Measurements from ENCODE around the gene RSL1D1.
"Not testable (repeated sequence)": the region's sequence is repeated elsewhere in the genome, so short reads cannot be mapped to it uniquely, and the experiment has no call there.

The RSL1D1 gene

GRCh38 chr16:11844499-11844898 lies 6.8 kb downstream of the RSL1D1 start:
- DNase-seq (ENCODE audit: low read depth, low spot score) = no peak

- no peak for DNase-seq (ENCODE audit: low read depth, low spot score)
Measured at GRCh38 chr16:11843861-11844260, 7.5 kb downstream of the RSL1D1 start.

GRCh38 chr16:11843206-11843605 lies 8.1 kb downstream of the RSL1D1 start:
- no peak for DNase-seq (ENCODE audit: low read depth, low spot score)

- no peak for DNase-seq (ENCODE audit: low read depth, low spot score)
Measured at GRCh38 chr16:11841026-11841425, 10.3 kb downstream of the RSL1D1 start.

GRCh38 chr16:11836650-11837244 lies 14.6 kb downstream of the RSL1D1 start:
- peak; percentile 45 for DNase-seq (ENCODE audit: low read depth, low spot score)

- no peak for DNase-seq (ENCODE audit: low read depth, low spot score)
Measured at GRCh38 chr16:11835891-11836649, 15.3 kb downstream of the RSL1D1 start.

- DNase-seq (ENCODE audit: low read depth, low spot score) = no peak
Measured at GRCh38 chr16:11835309-11835708, 16.0 kb downstream of the RSL1D1 start.

DNA sequence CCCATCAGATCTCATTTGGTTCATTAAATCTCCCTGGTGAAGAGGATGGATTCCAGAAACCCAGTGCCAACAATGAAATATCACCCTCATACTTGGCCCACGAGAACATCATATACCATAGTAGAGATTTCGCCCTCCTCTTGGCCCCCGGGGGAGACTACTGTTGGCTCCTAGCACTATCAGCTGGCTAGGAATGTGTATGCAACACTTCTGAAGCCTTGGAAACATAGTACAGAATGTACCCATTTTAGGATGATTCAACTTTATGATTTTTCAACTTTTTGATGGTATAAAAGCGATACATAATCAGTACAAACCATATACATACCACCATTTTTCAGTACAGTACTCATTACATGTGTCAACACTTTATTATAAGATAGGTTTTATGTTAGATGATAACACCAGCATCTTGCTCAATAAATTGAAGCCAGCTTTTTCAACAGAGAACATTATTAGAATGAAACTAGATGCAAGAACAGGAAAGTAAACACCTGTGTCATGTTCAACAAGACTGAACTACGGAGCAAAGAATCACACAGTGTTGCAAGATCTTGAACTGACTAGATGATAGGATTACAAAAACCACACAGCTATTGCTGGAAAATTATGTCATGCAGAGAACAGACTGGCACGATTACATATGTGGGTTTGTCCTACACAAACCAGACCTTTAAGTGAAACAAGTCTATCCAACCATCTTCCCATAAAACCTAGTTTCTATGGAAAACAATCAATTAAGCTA lies 17.2 kb downstream of the RSL1D1 start:
- DNase-seq (ENCODE audit: low read depth, low spot score) = peak; percentile 39

- no peak for DNase-seq (ENCODE audit: low read depth, low spot score)
Measured at GRCh38 chr16:11828696-11829095, 22.6 kb downstream of the RSL1D1 start.

DNA sequence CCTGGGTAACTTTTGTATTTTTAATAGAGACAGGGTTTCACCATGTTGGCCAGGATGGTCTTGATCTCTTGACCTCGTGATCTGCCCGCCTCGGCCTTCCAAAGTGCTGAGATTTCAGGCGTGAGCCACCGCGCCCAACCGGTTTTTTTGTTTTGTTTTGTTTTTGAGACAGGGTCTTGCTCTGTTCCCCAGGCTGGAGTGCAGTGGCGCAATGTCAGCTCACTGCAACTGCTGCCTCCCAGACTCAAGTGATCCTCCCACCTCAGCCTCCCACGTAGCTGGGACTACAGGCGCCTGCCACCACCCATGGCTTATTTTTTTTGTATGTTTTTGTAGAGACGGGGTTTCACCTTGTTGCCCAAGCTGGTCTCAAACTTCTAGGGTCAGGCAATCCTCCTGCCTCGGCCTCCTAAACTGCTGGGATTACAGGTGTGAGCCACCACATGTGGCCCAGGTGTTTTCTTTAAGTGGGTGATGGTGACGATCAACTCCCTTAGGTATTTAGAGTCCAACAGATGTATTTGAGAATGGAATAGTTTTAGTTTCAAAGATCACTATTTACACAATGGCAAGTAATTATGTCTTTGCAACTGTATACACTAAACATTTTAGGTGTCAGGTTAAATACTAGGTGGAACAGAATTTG lies 25.7 kb downstream of the RSL1D1 start:
- not testable (repeated sequence) for DNase-seq (ENCODE audit: low read depth, low spot score)

GRCh38 chr16:11824362-11824761 lies 27.0 kb downstream of the RSL1D1 start:
- DNase-seq (ENCODE audit: low read depth, low spot score) = no peak

DNA sequence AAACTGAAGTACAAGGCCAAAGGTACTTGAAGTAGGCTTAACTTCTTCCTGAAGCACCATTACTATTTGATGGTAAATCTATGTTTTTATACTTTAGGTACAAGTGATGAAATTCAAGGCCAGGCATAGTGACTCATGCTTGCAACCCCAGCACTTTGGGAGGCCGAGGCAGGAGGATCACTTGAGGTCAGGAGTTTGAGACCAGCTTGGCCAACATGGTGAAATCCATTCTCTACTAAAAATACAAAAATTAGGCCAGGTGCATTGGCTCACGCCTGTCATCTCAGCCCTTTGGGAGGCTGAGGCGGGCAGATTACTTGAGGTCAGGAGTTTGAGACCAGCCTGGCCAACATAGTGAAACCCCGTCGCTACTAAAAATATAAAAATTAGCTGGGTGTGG lies 27.7 kb downstream of the RSL1D1 start:
- DNase-seq (ENCODE audit: low read depth, low spot score) = not testable (repeated sequence)

- DNase-seq (ENCODE audit: low read depth, low spot score) = no peak
Measured at GRCh38 chr16:11819798-11820197, 31.5 kb downstream of the RSL1D1 start.

DNA sequence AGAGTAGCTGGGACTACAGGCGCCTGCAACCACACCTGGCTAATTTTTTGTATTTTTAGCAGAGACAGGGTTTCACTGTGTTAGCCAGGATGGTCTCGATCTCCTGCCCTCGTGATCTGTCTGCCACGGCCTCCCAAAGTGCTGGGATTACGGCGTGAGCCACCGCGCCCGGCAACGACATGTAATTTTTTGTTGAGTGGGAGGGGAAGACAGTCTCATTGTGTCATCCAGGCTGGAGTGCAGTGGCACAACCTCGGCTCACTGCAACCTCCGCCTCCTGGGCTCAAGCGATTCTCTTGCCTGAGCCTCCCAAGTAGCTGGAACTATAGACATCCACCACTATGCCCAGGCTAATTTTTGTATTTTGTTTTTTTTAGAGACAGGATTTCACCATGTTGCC lies 32.4 kb downstream of the RSL1D1 start:
- not testable (repeated sequence) for DNase-seq (ENCODE audit: low read depth, low spot score)

- no peak for DNase-seq (ENCODE audit: low read depth, low spot score)
Measured at GRCh38 chr16:11816123-11816522, 35.2 kb downstream of the RSL1D1 start.

DNA sequence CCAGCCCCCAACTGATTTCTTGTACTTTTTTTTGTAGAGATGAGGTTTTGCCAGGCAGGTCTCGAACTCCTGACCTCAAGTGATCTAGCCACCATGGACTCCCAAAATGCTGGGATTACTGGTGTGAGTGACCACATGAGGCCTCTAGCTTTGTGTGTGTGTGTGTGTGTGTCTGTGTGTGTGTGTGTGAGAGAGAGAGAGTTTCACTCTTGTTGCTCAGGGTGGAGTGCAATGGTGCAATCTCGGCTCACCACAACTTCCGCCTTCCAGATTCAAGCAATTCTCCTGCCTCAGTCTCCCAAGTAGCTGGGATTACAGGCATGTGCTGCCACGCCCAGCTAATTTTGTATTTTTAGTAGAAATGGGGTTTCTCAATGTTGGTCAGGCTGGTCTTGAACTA lies 36.5 kb downstream of the RSL1D1 start:
- DNase-seq (ENCODE audit: low read depth, low spot score) = not testable (repeated sequence)

DNA sequence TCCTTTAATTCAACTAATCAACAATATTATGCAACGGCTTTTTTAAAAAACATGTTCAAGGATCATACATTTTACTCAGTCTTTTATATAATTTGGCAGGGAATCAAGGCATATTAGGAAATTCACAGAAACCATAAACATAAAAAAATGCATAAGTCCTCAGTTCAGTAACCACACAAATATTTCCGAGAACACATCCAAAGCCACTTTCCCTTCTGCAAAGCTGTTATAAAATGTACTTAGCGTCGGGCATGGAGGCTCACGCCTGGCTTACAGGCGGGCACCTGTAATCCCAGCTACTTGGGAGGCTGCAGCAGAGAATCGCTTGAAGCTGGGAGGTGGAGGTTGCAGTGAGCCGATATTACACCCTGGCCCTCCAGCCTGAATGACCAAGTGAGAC lies 44.6 kb downstream of the RSL1D1 start:
- no peak for DNase-seq (ENCODE audit: low read depth, low spot score)

GRCh38 chr16:11805556-11805955 lies 45.8 kb downstream of the RSL1D1 start:
- DNase-seq (ENCODE audit: low read depth, low spot score) = no peak

DNA sequence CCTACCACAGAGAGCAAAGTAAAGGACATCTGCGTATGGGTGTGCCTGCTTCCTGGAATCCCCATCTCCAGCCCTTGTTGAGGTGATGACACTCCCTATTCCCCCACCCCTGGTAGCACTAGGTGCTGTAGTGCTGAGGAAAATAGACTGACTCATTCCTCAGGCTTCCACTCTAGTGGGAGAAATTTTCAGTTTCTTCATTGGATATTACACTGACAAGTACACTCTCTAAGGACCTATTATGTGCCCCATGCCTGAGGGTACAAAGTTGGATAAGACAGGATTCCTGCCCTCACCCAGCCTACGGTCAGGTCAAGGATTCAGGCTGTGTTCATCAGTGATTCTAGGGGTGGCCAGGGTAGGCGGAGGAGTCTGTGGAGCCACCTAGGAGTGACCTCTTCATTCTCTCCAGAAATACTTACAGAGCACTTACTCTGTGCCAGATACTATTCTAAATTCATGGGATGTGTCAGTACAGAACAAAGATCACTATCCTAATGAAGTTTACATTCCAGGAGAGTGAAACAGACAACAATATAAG lies 49.8 kb downstream of the RSL1D1 start:
- DNase-seq (ENCODE audit: low read depth, low spot score) = no peak

GRCh38 chr16:11800382-11800718 lies 51.0 kb downstream of the RSL1D1 start:
- no peak for DNase-seq (ENCODE audit: low read depth, low spot score)

DNA sequence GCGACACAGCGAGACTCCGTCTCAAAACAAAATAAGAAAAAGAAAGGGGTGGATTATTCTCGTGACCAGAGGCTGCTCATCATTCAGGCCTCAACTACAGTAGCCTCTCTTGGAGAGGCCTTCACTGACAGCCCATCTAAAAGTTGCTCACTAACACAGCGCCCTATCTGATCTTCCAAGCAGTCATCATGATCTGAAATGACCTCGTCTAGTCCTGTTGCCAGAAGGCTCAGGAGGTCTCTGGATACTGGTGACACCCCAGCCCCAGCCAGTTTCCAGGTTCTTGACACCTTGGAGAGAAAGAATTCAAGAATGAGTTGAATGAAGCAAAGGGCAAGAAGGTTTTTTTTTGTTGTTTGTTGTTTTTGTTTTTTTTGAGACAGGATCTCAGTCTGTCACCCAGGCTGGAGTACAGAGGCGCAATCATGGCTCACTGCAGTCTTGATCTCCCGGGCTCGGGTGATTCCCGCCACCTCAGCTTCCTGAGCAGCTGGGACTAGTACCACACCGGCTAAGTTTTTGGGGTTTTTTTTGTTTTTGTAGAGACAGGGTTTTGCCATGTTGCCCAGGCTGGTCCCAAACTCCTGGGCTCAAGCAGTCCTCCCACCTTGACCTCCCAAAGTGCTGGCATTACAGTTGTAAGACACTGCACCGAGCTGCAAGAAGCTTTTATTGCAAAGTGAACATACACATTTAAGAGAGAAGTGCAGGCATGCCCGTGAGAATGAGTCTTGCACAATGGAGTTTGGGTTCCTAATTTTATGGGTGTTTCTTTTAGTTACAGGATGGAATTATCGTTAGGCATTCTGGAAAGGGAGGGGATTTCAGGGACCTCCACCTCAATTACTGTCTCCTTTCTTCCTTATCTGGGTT lies 51.6 kb downstream of the RSL1D1 start:
- DNase-seq (ENCODE audit: low read depth, low spot score) = no peak
